Hindlimb muscle (tissue), 1 donor: ENCODE results near the gene GRID1. TPM values are rescaled to one million over a fixed set of nuclear protein-coding genes. Genes with fewer than 3 reads are reported as not detected.

Experiments
- DNase-seq: peaks from one replicate; pipeline ENCODE4 v3.0.0-alpha.2; 2013
- polyA plus RNA-seq: library from polyadenylated mRNA; unstranded; fragments of 120-200 nt; gene quantifications from one replicate; pipeline ENCODE4 v1.2.1, GENCODE V29; 2013; ENCODE audit not compliant: insufficient read length

The GRID1 gene
- polyA plus RNA-seq, 1 donor = 3.0 TPM

DNA sequence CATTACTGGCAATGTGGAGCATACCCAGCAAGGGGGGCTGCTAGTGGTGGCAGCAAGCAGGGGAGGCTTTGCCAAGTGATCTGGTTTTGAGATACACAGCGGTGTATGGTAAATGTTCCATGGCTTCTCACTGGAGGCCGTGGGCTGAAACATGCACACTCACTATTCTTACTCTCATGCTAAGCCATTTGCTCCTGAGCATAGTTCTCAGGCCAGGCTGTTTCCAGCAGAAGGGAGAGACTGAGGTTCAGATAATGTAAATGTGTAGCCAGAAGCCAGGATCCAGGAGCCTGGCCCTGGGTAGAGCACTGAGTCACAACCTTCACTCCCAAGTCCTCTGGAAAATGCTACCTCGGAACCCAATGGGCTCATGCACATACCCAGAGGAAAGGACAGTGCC, 757.9 kb downstream of the GRID1 start:
- DNase-seq = no peak

DNA sequence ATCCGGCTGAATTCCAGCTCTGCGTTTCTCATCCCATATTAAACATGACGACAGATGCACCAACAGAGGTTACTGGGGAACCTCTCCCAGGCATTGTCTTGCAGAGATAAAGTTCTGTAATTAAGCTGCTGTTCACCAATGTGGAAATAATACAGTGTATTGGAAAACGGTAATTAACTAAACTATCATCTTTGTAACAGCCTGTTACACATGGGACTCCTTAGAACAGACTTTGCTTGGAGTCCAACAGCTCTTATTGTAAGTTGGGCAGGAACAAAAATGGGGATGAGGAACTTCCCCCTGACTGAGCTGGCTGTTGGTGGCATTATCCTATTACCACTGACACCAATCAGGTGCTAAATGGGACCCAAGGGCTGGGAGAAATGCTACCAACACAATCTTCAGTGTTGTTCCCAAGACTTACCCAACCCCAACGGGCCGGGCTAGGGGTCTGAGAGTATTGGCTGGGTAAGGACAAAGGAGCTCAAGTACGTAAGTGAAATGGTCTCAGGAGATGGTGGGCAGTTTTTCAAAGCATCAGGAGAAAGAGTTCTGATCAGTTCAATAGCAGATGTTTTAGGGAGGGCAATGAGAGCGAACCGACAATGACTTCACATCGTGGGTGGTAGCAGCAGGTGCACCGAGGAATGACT, 759.4 kb downstream of the GRID1 start:
- no peak for DNase-seq

DNA sequence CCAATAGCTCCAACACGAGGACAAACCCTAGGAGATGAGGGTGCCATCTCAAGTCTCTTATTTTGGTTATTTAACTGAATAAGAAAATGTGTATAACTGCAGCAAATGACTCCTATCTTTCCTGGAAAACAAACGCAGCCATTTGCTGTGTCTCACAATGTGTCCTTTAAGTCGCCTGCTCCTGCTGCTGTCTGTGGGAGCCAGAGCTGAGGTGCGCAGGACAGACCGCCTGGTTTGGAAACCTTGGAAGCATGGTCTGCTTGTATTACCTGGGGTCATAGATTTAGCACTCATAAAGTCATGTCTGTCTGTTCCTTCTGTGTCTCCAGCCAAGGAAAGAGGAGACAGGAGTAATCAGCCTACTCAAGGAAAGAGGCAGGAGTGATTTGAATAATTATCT, 760.2 kb downstream of the GRID1 start:
- DNase-seq = no peak

DNA sequence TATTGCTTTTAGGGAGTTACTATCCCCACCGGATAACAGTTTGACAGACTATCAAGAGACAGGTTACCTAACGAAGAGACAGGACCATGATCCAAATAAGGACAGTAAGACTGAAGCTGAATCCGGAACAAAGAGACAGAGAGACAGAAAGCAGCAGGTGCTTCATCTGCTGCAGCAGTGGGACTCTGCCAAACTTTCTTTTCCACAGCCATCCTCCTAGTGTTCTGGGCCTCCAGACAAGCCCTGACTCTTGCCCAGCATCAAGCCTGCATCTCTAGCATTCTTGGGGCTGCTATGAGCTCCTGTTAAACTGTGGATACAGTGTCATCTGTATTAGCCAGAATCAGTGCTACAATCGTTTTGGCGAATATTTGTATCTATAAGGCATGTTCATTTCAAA, 761.7 kb downstream of the GRID1 start:
- DNase-seq = no peak

DNA sequence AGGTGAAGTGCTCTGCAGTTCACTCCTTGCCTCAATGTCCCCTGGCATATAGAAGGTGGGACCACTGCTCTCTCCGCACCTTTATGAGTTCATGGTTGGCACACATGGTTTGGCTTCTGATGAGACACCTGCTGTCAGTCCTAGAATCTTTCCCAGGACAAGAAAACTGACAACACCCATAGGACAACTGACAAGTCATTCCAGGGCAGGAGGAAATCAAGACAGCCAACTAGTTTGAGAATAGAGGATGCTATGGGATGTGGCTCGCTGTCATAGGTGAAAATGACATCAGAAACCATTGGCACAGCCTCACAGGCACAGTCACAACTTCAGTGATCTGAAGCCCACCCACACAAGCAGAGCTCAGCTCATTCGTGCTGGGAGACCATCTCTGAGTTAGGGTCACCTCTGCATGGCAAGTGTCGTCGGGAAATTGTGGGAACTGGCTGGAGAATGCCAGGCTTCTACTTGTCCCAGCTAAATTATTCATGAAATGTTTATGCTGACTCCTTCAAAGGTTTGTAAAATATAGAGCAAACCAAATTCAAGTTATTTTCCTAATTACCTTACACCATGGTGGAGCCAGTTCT, 762.4 kb downstream of the GRID1 start:
- DNase-seq = no peak

DNA sequence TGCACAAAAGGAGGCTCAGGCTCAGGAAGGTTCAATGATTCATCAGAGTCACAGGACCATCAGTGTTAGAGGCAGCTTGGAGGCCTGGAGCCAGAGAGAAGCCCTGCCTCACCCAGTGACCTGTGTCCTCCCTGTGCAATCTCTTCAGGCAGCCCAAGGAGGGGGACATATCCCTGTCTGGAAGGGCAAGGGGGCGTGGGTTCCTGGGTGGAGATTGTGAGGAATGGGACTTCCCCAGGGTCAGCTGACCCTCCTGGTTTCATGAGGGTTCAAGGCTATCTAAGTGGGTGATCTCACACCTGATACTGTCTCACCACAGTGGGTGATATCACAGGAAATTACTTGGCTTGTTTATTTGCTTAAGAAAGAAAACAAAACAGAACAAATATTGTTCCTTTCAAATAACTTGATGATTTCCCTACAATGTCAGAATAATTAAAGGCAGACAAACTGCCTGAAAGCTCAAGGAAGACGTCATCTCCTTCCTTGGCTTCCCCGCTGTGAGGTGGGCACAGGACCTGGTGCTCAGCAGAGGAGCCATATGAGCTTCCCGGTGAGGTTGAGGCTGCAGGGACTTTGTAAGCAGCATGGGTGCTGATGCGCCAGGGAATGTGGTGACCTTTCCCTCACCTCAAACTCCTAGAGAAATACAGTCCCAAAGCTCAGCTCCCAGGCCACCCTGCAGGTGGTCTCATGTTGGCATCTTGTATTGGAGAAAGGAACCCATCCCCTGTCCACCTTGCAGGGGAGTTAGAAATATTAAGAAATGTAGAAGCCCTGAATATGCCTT, 763.2 kb downstream of the GRID1 start:
- no peak for DNase-seq

DNA sequence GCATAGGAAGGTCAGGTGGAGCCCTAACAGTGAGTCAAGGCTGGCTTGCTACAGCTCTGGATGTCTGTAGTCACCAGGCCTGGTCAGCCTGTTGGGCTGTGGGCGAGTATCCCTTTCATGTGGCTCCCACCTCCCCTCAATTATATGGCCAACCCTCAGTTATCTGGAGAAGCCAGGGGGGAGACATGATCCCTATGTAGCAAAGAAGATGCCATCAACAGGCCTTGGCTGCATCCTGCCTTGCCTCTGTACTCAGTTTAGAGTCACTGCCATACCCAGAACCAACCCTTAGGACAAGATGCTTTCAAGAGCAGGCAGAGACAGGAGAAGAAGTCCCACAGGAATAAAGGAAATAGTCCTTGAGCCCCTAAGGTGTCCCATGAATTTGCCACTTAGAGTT, 763.9 kb downstream of the GRID1 start:
- DNase-seq = no peak

DNA sequence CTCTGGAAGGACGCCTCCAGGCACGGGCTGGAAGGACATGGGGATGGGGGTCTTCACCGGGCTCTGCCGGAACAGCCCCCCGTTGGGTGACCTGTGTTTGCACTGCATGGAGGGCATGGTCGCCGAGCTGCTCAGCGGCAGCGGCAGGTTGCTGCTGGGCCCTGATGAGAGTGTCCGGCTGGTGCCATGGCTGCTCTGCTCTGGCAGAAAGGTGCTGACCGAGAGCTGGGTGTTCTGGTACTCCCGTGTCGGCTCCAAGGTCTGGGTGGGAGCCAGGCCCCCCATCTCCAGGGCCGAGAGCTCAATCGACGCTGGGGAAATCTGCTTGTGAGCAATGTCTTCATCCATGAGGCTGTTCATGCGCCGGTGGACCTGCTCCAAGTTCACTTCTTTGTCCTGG, 764.3 kb downstream of the GRID1 start:
- no peak for DNase-seq

DNA sequence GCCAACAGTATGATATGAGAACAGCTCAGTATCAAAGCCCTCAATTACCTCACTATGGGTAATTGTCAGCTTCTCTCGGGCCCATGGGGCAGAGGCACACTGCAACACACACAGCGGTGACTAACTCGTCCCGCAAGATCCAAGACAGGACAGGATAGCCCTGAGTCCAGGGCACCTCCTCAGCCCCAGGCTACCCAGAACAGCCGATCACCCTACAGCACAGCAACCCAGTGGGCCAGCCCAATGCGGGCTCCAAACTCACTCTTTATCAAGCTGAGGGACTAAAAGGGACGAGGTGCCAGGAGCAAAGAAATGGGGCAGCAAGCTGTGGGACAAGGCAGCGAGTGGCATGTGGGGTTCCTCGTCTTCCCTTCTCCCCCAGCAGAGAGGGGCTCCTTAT, 765.1 kb downstream of the GRID1 start:
- DNase-seq = no peak

DNA sequence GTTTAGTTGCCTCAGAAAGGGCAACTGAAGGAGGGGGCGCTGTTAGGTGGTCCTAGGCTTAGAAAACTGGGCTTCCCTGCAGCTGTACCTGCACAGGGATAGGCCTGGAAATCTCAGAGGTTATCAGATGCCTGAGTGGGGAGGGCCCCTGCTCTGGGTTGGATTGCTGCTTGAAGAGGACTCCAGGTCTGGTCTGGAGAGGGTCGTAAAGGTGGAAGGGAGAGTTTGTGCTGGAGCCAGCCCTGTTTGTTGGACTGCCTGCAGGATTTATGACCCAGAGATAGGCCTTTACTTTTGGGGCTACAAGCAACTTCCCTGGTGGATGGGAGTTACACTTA, 765.9 kb downstream of the GRID1 start:
- no peak for DNase-seq

DNA sequence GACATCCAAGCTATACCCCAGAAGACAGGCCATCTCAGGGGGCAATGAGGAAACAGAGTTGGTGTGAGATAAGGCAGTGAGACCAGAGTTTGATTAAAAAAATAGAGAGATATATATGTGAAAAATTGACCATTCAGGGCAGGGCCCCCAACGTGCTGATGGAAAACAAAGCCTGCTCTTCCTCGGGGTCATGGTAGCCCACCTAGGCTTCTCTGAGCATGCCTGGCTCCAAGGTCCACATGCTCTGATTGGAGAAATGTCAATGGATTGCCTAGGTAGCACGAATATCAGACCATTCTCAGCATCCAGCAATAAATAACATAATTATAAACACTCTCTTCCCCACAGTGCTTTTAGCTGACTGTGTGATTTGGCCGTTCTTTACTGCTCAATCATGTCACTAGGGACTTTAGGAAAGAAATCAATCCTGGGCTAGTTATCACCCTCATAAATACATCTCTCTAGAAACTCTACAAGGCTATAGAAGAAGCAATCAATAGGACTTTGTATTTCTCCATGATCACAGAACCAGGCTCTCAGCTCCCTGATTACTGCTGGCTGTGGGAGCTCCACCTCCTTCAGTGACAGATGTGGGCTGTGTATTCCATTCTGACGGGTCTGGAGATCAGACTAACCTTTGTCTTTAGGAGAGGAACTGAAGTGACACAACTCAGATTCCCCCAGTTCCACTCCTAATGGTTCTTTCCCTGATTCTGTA, 766.4 kb downstream of the GRID1 start:
- no peak for DNase-seq

DNA sequence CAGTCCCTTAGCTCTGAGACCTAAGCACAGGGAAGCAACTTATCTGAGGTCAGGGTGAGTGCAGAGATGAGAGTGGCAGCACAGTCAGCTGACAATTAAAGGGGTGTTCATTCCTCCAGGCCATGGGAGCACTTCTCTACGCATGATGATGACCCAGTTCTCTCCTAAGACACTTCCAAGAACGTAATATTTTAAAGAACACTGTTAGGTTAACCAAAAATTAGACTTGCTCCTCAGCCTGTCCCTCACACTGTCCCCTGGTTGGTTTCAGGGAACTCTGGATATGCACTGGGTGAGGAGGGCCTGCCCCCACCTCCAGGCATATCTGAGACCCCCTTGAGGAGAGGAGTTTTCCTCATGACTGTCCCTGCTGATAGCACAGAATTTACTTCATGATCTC, 767.5 kb downstream of the GRID1 start:
- DNase-seq = no peak

DNA sequence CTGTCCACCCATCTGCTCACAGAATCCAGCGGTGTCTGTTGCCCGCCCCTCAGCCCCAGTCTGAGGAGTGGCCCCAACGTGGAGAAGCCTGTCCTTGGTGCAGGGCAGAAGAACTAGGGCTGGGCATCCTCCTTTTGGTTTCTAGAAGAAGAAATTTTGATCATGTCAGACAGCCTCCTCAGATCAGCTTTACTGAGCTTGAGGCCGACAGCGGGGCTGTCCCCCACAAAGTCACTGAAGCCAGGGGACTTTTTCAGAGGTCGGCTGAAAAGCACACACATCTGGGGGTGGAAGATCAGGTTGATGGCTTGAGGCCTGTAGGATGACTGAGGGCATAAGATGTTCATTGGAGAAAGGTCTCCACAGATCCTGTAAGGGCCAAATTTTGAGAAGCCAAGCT, 767.9 kb downstream of the GRID1 start:
- DNase-seq = no peak

DNA sequence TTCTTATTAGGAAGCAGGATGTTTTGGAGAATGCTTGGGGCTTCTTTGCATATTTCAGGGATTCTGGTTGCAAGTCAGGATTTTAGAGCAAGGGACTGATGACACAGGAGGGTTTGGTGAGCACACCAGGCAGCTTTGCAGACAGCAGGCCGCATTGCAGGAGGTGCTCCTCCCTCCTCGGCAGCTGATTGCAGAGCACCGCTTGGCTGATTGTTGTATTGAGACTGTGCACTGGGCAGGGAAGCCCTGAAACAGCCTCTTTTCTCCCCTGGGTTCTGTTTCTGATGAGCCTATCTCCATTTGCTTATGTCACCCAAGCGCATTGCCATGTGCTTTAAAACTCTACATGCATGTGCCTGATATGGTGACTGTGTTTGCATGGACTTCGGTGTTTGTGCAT, 769.6 kb downstream of the GRID1 start:
- DNase-seq = no peak

DNA sequence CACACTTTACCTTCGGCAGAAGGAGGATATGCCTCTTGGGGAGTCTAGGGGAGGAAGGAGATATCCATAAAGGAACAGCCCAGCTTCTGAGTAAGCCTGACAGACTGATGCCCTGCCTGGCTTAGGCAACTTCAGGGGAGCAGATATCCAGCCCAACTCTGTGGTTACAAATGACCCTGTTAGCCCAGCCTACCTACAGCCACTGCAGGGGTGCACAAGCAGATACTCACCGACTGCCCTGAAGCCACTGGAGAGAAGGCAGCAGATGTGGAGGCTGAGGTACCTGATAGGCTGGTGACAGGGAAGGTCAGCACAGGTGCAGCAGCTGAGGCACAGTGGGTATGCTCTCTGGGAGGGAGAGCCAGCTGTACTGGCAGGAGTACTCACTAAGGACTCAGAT, 770.2 kb downstream of the GRID1 start:
- DNase-seq = no peak

DNA sequence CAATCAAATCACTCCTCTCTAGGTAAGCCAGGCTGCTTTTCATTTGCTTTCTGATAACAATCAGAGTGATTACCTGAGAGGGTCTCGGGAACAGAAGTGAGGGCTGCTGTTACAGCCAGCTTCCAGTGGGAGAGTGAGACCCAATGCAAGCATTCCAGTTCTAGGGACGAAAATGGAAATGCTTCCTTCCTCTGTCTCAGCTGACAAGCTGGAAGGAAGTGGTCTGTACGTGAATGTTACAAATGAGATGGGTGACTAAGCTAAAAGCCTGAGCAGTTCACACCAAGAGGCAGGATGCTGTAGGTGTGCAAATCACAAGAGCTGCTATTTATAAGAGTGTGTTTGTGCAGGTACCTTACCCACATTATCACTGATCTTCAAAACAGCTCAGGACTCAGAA, 772.4 kb downstream of the GRID1 start:
- no peak for DNase-seq

DNA sequence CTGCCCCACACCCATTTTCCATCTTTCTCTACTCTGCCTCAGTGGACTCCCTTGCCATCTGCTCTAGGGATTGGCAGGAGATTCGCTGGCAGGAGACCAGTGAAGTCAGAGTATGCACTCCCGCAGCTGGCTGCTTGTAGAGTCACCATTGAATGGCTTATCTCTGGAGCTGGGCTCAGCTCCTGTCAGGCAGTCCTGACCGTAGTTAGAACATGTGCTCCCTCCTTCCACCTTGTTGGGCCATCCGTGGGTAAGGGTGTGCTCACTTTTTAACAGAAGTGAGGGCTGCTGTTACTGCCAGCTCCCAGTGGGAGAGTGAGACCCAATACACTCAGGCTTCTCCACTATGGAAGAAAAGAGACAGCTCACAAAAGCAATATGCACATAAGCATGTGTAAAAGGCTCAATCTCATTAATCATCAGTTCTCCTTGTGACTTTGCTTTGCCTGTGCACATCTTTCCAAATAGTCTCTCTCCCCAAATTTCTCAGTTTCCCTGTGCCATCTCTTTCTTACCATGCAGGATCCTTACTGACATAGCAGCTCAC, 773.3 kb downstream of the GRID1 start:
- no peak for DNase-seq

DNA sequence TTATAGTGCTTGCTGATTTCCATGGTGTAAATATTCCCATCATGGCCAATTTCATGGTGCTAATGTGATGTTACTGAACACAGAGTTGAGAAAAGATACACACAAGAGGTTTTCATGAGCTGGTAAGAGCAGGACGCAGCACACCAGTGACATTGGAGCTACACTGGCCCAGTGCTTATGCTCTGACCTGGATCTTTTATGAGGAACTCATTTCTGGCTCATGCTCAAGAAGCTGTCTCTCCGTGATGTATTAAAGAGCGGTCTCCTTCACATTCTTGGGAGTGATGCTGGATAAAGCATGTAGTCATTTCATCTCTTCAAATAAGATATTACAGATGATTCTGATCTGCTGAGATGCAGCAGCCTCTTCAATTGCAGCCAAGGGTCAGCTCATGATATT, 785.2 kb downstream of the GRID1 start:
- no peak for DNase-seq

DNA sequence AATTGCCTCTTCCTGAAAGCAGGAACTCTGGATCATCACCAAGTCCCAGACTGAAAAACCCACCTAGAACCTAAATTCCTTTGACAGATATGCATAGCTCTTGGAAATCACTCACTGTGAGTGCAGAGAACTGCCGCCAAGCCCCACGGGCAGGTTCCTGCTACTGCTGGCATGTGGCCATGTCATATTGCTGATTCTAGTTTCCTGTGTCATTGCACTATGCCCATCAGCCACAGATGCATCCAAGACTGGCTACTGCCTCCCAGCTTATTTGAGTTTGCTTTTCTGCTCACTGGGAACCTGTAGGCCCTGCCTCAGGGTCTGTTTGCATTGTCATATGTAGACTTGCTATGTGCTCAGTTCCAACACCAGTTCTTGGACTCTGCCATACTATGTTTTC, 786.0 kb downstream of the GRID1 start:
- DNase-seq = no peak

DNA sequence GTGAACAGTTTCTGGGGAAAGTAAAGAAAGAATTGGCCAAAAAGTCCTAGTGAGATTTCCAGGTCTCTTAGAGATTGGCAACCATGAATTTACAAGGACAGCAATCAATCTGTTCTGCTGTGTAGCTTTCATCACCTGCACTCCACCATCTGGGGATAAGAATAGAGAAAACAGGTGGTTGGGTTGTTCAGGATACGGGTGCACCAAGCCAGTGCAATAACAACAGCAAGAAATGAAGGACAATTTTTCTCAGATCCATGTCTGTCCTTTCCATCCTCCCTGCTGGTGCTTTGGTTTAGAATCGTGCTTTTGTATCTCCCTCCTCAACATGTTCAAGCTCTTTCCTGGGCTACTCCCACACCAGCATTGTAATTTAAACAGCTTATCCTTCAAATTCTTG, 787.7 kb downstream of the GRID1 start:
- DNase-seq = no peak

DNA sequence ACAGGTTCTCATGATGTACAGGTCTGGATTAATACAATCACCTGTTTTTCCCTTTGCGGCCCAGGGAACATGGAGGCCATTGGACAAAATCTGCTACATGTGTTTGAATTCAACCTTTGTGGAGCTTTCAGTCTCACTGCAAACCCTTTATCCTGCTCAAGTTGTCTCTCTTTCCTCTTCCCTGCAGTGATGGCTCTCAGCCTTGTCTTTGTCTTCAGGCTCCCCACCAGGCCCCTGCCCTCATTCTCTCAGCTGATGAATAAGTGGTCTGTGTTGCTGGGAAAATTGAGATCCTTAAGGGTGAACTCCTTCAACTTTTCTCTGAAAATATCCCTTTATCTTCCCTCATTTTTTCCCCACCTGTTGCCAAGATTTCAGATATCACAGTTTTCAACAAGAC, 791.2 kb downstream of the GRID1 start:
- DNase-seq = no peak

DNA sequence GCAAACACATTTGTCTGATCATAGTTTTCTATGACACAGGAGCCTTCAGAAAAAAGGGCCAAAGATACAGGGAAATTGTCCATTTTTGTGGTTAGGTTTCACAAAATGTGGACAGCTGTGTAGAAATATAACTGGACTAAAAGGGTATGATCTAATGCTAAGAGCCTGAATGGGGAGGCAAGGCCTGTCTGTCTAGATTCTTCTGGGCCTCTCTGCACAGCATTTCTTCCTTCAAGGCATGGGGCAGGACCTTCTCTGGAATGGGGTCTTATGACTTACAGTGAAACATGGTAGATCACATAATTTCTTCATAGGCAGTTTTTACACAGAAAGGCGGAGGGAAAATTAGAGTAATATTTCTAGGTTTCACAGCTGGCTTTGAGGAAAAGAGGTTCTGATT, 795.7 kb downstream of the GRID1 start:
- DNase-seq = no peak

DNA sequence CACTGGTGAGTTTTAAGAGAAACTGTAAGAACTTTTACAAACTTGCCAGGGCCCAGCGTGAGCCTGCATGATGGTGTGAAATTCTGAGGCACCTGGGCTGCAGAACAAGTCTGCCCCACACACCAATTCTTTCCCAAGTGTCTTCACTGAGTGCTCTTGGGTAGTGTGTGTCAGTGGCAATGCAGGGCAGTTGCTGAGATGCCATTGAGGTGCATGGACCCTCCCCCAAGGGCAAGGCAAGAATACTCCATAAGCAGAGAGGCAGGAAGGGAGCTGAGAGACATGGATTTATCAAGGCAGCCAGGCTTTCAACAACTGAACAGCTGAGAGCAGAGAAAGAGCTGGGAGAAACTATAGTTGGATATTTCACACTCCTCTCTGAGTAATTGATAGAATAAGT, 801.2 kb downstream of the GRID1 start:
- DNase-seq = no peak
